Medulla oblongata (tissue), 1 donor: Measurements from ENCODE around the gene TSPOAP1.
A peak's percentile ranks its signal among the peaks of the same experiment; 100 is the strongest.

Experiments
- DNase-seq: peaks from one replicate; pipeline ENCODE4 v3.0.0-alpha.2; 2015; ENCODE audit errors: extremely low spot score

TSPOAP1 gene

GRCh38 chr17:58329035-58329809 is 627 bp upstream of the TSPOAP1 start:
- peak; percentile 75 for DNase-seq

GRCh38 chr17:58327363-58328194 is 1.0 kb downstream of the TSPOAP1 start:
- no peak for DNase-seq

- DNase-seq: no peak
Measured at GRCh38 chr17:58326609-58327362, 1.8 kb downstream of the TSPOAP1 start.

GRCh38 chr17:58325976-58326468 is 2.6 kb downstream of the TSPOAP1 start:
- DNase-seq: no peak

- no peak for DNase-seq
Measured at GRCh38 chr17:58325289-58325726, 3.3 kb downstream of the TSPOAP1 start.

GRCh38 chr17:58324409-58325288 is 3.9 kb downstream of the TSPOAP1 start:
- no peak for DNase-seq

- DNase-seq: no peak
Measured at GRCh38 chr17:58324056-58324408, 4.6 kb downstream of the TSPOAP1 start.

- no peak for DNase-seq
Measured at GRCh38 chr17:58323366-58324055, 5.1 kb downstream of the TSPOAP1 start.

- DNase-seq: no peak
Measured at GRCh38 chr17:58322581-58323185, 5.9 kb downstream of the TSPOAP1 start.

GRCh38 chr17:58321571-58322525 is 6.7 kb downstream of the TSPOAP1 start:
- DNase-seq: no peak

GRCh38 chr17:58320570-58321323 is 7.8 kb downstream of the TSPOAP1 start:
- DNase-seq: no peak

- no peak for DNase-seq
Measured at GRCh38 chr17:58320163-58320558, 8.4 kb downstream of the TSPOAP1 start.

- DNase-seq: no peak
Measured at GRCh38 chr17:58319173-58320162, 9.1 kb downstream of the TSPOAP1 start.

- DNase-seq: no peak
Measured at GRCh38 chr17:58318627-58319172, 9.9 kb downstream of the TSPOAP1 start.

GRCh38 chr17:58318065-58318481 is 10.5 kb downstream of the TSPOAP1 start:
- no peak for DNase-seq

GRCh38 chr17:58317421-58318064 is 11.1 kb downstream of the TSPOAP1 start:
- DNase-seq: peak; percentile 54
